Endometrium (tissue), 2 donors: Measurements from ENCODE around the gene FGF14.
"Not testable (repeated sequence)": the region's sequence is repeated elsewhere in the genome, so short reads cannot be mapped to it uniquely, and the experiment has no call there.

Source experiments
- FAIRE-seq: peaks from 2 replicates; lab custom pipeline; 2012; peaks lifted over from hg19 to GRCh38; lab: Jason Lieb, UNC
- donor health status: control.
- donor health status: control.

FGF14 gene

GRCh38 chr13:101866889-101867581 is 534.8 kb downstream of the FGF14 start:
- no peak for FAIRE-seq

GRCh38 chr13:101858860-101859259 is 543.0 kb downstream of the FGF14 start:
- FAIRE-seq = no peak

DNA sequence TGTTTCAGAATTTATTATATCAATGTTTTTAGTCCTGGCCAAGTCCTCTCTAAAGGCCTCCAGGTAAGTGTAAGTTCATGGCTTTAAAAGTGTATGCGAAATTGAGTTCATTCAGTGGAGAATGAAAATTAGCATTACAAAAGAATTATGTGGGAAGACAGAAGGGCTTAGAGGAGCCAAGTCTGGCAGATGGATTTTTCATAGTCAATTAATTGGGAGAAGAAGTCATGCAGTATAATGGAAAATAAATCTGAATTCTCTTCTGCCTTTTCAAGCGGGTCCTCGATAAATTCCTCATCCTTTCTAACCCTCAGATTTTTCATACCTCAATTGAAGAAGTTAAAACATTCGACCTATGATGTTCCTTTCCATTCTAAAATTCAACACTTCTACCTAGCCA is 555.1 kb downstream of the FGF14 start:
- FAIRE-seq = no peak

- FAIRE-seq = no peak
Measured at GRCh38 chr13:101846249-101846648, 555.6 kb downstream of the FGF14 start.

DNA sequence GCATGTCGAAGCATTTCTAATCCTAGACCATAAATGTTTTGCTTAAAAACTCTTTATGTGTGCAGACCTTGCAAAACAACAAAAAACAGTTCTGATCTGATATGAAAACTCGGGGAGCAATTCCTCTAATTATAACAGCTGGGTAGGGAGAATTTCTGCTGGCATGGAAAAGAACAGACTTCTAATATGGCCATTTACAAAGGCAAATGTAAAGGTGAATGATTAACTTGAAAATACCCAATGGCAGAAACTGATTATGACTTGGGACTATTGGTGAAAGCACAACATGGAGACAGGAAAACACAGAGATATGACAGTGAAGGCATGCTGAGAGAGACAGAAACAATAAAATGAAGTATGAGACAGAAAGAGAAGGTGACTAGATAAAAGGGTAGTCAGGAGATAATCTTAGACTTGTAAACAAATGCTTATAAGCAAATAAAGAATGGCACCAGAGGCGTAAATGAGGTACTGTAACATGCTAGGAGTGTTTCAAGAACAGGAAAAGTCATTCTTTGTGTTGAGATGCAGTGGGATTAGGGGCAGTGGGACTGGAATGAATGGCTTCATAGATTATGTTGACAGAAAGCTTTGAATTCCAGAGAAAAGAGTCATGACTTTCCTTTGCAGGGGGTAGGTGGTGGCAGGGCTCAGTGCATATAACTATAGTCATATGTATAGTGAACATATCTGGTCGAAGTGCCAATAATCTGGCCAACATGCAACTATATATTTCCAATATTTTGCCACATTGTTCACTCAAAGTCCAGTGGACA is 556.4 kb downstream of the FGF14 start:
- no peak for FAIRE-seq

DNA sequence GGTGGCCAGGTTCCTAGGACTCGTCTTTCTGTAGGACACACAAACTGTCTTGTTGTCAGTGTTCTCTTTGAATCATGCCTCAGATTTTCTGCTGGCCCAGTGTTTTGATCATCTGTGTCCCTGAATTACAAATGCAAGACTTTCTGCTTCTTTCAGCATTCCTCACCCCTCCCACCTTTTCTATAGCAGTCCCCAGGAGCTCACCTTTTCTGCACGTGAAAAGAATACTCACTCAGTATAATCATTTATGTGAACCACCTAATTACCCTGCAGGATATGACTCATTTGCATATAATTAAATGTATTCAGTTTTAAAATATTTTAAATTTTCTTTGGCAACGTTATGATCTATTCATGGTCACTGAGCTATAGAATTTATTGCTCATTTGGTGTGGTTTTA is 560.1 kb downstream of the FGF14 start:
- no peak for FAIRE-seq

- no peak for FAIRE-seq
Measured at GRCh38 chr13:101838323-101838722, 563.5 kb downstream of the FGF14 start.

- FAIRE-seq = not testable (repeated sequence)
Measured at GRCh38 chr13:101837778-101838177, 564.1 kb downstream of the FGF14 start.

DNA sequence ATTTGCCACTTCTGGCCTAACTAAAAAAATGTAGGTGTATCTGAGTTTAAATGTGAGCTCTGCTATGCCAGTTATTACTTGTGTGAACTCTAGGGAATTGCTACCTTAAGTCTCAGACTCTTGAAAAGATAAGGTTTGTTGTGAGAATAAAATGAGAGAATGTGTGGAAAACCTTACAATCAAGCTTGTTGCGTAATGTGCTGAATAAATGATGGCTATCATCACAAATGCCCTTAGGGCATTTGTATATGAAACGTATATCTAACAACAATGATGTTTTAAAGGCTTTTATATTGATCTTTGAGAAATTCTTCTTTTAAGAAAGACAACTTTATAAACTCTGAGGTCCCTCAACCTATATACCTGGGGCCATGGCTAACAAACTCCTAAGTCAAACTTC is 564.6 kb downstream of the FGF14 start:
- no peak for FAIRE-seq

DNA sequence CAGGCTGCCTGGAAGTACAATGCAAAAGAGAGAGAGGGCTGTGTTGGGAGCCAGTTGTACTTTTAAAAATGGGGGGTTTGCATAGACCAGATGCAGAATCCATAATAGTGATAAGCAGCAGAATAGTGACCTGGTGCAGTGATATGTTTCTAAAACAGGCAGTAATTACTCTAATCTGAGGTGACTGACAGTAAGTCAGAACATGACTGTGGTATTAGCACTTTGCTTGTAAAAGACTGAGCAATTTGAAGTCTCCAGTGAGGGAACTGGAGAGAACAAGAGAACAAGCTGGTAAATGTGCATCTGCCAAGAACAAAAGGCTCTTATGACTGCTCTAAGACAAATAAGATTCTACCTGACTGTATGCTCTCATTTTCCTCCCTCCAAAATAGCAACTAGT is 565.9 kb downstream of the FGF14 start:
- FAIRE-seq = no peak

DNA sequence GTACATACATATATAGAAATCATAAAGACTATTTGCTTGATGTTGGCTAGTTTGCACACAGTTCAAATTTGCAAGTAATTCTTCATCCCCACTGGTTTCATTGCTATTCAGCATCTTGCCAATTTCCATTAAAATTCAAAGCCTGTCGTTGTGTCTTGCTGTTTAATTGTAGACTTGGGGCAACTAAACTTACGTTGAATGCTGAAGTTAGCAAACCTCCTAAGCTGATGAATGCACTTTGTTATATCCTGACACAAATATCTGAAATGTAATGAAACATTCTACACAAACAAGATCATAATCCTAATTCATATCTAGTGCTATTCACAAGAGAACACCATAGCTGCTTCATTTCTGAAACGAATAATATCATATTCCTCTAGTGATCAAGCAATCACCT is 568.2 kb downstream of the FGF14 start:
- FAIRE-seq = no peak

DNA sequence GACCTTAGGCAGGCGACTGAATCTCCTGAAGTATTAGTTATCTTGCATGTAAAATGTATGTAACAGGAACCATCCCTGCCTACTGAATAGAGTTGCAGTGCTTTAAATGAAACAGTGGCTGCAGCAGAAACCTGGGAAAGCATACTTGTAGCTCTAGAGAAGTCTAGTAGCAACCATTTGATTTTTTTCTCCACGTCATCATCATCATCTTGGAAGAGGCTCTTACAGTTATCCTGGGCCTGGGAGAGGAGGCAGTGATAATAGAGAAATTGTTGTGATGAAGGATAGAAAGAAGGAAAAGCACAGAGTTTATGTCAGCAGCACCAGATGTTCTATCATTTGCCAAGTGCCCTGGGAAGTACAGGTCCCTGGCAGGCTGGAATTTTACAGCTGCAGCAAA is 571.8 kb downstream of the FGF14 start:
- no peak for FAIRE-seq

GRCh38 chr13:101829484-101829883 is 572.4 kb downstream of the FGF14 start:
- FAIRE-seq = no peak

DNA sequence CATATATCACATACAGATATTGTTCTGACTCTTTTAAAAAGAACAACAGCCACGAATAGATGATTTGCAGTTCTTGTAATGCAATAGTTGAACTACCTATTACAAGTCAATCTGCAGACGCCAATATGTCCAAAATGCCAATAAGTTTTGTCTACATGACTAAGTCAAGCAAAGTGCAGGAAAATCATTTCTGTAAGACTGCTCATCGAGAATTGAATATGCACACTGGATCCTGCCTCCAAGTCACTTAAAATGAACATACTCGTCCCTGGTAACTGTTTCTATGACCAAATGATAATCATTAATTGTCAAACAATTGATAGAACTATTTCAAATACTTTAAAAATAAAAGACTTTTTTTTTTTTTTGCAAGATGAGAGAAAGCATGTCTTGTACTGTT is 573.7 kb downstream of the FGF14 start:
- no peak for FAIRE-seq

DNA sequence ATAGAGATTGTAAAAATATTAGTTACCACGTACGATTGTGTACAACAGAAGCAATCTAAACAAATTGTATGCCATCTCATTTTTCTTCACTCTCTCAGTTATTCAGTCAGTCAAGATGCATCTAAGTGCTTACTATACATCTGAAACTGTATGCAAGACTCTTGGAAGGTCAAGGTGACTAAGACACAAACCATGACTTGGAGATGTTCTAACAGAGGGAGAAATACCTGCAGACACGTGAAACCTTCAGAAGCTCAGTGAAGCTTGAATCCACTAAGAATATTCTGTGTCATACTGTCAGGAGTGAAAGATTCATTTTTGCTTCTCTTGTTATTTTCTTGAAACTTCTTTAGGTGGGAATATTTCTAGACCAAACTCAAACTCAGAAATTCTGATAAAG is 584.0 kb downstream of the FGF14 start:
- FAIRE-seq = no peak

DNA sequence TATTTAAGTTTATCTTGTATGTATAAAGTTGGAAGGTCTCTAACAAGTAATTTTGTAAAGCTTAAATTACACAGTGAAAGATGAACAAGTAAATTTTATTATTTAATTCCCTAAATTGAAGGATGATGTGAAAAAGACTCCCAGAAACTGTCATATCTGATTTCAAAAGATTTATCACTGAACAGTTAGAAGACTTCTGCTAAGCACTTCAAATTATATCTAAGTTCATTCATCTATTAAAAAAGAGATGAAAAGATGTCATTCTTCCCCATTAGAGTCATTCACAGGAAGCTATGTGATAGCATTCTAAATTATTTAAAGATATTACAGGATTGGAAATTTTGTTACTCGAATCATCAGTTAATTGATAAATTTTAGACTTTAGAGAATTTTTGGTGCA is 590.0 kb downstream of the FGF14 start:
- FAIRE-seq = no peak

- FAIRE-seq = no peak
Measured at GRCh38 chr13:101811284-101811839, 590.5 kb downstream of the FGF14 start.

DNA sequence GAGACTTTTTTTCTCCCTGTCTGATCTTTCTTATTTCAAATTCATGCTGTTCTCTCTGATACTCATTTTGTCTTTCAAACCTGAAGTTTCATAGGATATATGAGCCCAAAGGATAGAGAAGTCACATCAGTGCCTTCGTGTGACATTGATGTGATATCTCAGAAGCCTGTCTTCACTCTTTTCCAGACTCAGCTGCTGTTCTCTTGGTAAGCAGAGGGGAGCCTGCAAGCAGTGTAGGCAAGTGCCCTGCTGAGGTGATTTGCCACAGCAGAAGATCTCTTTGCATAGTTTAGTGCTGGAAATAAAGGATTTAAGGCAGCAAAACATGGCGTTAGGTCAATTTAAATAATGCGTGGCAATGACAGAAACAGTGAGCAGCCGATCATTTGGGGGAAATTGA is 602.7 kb downstream of the FGF14 start:
- FAIRE-seq = no peak

DNA sequence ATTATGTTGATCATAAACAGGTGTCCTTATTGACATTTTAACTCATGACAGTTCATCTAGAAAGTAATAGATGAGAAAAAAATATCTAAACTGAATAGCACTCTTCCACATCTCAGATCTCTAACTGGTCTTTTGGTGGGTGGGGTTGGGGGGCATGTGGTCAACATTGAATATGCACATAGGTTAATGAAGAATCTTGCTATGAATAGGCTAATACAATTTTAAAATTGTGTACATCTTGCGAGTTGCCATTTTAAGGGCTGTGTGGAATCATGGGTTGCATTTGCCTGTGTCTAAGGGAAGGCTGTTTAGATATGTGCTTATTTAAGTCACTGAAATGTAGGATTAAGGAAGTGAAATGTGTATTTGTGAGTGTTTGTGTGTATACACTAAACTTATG is 603.4 kb downstream of the FGF14 start:
- FAIRE-seq = no peak

DNA sequence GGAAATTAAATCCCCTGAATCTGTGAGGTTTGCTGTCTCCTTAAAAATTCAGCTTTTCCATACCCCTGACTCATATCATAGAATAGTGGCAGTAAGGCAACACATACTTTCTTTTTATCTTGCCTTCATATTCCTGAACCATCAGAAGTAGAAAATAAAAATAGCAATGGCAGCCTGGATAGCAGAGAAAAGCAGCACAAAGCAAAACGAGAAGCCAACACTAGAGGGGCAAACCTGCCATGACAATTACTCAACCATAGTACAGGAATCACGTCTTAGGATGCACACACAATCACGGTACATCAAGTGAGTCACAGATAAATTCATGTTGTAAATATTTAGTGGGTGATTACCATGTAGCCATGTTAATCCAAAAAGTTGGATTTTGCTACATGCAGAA is 606.4 kb downstream of the FGF14 start:
- no peak for FAIRE-seq

DNA sequence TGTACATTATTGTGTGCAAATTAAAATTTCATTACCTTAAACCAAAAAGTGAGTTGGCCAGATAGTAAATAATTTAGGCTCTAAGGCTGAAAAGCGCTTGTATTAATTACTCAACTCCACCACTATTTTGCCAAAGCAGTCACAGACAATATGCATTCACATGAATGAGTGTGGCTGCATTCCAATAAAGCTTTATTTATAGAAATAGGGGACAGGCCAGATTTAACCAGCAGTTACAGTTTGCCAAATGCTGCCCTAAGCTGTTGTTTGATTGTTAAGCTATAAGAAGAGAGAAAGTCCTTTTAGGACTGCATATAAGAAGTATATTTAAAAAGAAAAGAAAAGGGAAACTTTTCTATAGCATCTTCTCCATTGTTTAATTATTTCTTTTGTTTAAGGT is 606.8 kb downstream of the FGF14 start:
- no peak for FAIRE-seq

- FAIRE-seq = no peak
Measured at GRCh38 chr13:101792189-101792588, 609.7 kb downstream of the FGF14 start.

- no peak for FAIRE-seq
Measured at GRCh38 chr13:101785858-101786257, 616.0 kb downstream of the FGF14 start.

GRCh38 chr13:101784313-101784712 is 617.5 kb downstream of the FGF14 start:
- no peak for FAIRE-seq
